Measurements from ENCODE around the gene SOX4. TPM values are rescaled to one million over a fixed set of nuclear protein-coding genes. Genes with fewer than 3 reads are reported as not detected.
A peak's percentile ranks its signal among the peaks of the same experiment; 100 is the strongest.

SOX4 gene
- total RNA-seq, 4 donors from 2014 or later: 4.1 to 6.5 (median 4.8) TPM

GRCh38 chr6:21625642-21626041 lies 32.1 kb downstream of the SOX4 start:
- WGBS: 82% methylated on average over 7 of the region's 7 CpGs
- H3K36me3 ChIP-seq: no peaks in the 10 kb centered on the region
- no peak overlapping the region for H3K4me3 ChIP-seq
- no peaks in the 10 kb centered on the region for H3K4me1 ChIP-seq
- no peak overlapping the region for H3K27ac ChIP-seq (replicated peaks in 1 of 4)
- no peaks in the 10 kb centered on the region for H3K9me3 ChIP-seq
- TF ChIP-seq EP300 (IDR thresholded peaks at IDR 0.05) (no peak), POLR2A (IDR thresholded peaks at IDR 0.05; ENCODE audit: low read depth) (no peak), POLR2AphosphoS5 (IDR thresholded peaks at IDR 0.05) (no peak)
- TF ChIP-seq, protein P1, sequence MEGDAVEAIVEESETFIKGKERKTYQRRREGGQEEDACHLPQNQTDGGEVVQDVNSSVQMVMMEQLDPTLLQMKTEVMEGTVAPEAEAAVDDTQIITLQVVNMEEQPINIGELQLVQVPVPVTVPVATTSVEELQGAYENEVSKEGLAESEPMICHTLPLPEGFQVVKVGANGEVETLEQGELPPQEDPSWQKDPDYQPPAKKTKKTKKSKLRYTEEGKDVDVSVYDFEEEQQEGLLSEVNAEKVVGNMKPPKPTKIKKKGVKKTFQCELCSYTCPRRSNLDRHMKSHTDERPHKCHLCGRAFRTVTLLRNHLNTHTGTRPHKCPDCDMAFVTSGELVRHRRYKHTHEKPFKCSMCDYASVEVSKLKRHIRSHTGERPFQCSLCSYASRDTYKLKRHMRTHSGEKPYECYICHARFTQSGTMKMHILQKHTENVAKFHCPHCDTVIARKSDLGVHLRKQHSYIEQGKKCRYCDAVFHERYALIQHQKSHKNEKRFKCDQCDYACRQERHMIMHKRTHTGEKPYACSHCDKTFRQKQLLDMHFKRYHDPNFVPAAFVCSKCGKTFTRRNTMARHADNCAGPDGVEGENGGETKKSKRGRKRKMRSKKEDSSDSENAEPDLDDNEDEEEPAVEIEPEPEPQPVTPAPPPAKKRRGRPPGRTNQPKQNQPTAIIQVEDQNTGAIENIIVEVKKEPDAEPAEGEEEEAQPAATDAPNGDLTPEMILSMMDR (IDR thresholded peaks at IDR 0.05): no peak
- no peaks in the 10 kb centered on the region for H3K27me3 ChIP-seq
- peak; percentile 29 for DNase-seq (ENCODE audit: extremely low spot score)
- intact Hi-C loops (cut with DNase I): no loop called here

GRCh38 chr6:21626756-21627155 lies 33.2 kb downstream of the SOX4 start:
- Histone ChIP-seq H3K27me3 (no peaks in the 10 kb centered on the region), H3K27ac (replicated peaks in 1 of 4) (no peak overlapping the region), H3K4me3 (no peak overlapping the region), H3K9me3 (no peaks in the 10 kb centered on the region), H3K36me3 (no peaks in the 10 kb centered on the region), H3K4me1 (no peaks in the 10 kb centered on the region)
- WGBS: 77% methylated on average over 1 of the region's 1 CpG
- intact Hi-C loops (cut with DNase I): no loop called here
- TF ChIP-seq, protein P1 (IDR thresholded peaks at IDR 0.05): no peak
- TF ChIP-seq POLR2A (IDR thresholded peaks at IDR 0.05; ENCODE audit: low read depth) (no peak), EP300 (IDR thresholded peaks at IDR 0.05) (no peak), POLR2AphosphoS5 (IDR thresholded peaks at IDR 0.05) (no peak)
- no peak for DNase-seq (ENCODE audit: extremely low spot score)

DNA sequence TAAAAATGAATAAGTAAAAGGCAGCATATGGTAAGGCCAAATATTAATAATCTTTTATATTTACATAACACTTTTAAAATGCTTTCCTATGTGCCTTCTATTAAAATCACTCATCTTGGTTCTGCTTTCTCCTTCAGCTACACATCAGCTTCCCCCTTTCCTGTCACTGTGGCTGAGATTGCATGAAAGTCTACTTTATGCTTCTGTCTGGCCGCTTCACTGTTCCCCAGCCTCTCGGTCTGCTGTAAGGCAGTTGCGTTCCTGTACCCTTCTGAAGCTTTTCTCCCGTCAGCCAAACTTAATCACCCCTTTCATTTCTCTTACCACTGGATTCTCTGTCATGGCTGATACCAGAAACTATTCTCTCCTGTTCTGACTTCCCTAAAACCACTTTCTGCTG lies 34.6 kb downstream of the SOX4 start:
- TF ChIP-seq POLR2A (IDR thresholded peaks at IDR 0.05; ENCODE audit: low read depth): no peak
- TF ChIP-seq POLR2AphosphoS5 (IDR thresholded peaks at IDR 0.05): no peak
- no peak for TF ChIP-seq EP300 (IDR thresholded peaks at IDR 0.05)
- TF ChIP-seq, protein P1 (IDR thresholded peaks at IDR 0.05): no peak
- Histone ChIP-seq H3K36me3 (no peaks in the 10 kb centered on the region), H3K4me3 (no peak overlapping the region), H3K27me3 (no peaks in the 10 kb centered on the region), H3K4me1 (no peaks in the 10 kb centered on the region), H3K27ac (replicated peaks in 1 of 4) (no peak overlapping the region), H3K9me3 (no peaks in the 10 kb centered on the region)
- WGBS: 83% methylated on average over 4 of the region's 4 CpGs
- DNase-seq (ENCODE audit: extremely low spot score): no peak
- intact Hi-C loops (cut with DNase I): no loop called here

DNA sequence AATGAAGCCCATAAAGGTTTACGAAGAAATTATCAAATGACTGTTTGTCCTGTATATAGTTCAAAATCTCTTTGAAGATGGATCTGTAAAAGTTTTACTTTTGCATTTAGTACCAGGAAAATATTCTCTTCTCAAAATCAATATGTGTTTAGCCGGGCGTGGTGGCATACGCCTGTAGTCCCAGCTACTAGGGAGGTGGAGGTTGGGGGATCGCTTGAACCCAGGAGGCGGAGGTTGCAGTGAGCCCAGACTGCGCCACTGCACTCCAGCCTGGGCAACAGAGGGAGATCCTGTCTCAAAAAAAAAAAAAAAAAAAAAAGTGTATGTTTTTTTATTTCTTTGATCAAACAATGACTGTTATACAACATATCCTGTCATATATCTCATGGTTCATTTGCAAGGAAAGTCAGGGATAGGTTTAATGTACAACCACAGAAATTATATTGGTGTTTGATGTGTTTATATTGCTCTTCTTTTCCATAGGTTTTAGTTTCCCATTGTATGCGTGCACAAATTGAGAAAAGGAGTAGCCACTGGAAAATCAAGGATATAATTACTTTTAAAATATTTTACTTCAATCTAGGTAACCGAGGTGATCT lies 40.1 kb downstream of the SOX4 start:
- no peak for TF ChIP-seq EP300 (IDR thresholded peaks at IDR 0.05)
- TF ChIP-seq, protein P1 (IDR thresholded peaks at IDR 0.05): no peak
- no peak for TF ChIP-seq POLR2AphosphoS5 (IDR thresholded peaks at IDR 0.05)
- intact Hi-C loops (cut with DNase I): no loop called here
- WGBS: 94% methylated on average over 9 of the region's 9 CpGs

DNA sequence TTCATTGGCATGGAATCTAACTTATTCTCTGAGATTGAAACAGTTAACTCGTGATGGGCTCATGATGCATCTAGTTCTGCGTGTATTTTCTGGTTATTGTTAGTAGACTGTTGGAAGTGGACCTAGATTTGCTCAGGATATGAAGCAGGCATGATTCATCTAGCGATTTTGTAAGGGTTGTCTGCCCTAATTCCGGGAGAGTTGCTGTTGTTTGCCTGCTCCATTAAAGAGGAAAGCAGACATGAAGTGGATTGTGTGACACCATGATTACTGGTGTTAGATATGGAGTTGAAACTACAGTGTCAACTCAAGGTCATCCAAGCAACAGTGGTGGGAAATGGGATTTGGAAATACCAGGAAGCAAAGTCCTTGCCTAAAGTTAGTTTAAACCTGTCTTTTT lies 41.0 kb downstream of the SOX4 start:
- WGBS: 33% methylated on average over 4 of the region's 4 CpGs
- H3K36me3 ChIP-seq: no peaks in the 10 kb centered on the region
- DNase-seq (ENCODE audit: extremely low spot score): no peak
- H3K9me3 ChIP-seq: no peaks in the 10 kb centered on the region
- intact Hi-C loops (cut with DNase I): no loop called here
- no peak overlapping the region for H3K27ac ChIP-seq (replicated peaks in 1 of 4)
- H3K27me3 ChIP-seq: no peaks in the 10 kb centered on the region
- no peak overlapping the region for H3K4me3 ChIP-seq
- H3K4me1 ChIP-seq: peaks cover 0 to 9% (median 0%) of the 10 kb centered on the region in 4 donors
- TF ChIP-seq, protein P1 (IDR thresholded peaks at IDR 0.05): no peak
- peak in 1 of 2 donors; percentile 15 for TF ChIP-seq POLR2AphosphoS5 (IDR thresholded peaks at IDR 0.05)

More for the DNA sequence above, 40.1 kb downstream of the SOX4 start:
- Histone ChIP-seq H3K27me3 (no peaks in the 10 kb centered on the region), H3K9me3 (no peaks in the 10 kb centered on the region), H3K36me3 (no peaks in the 10 kb centered on the region), H3K27ac (replicated peaks in 1 of 4) (no peak overlapping the region), H3K4me3 (no peak overlapping the region), H3K4me1 (peaks cover 0 to 9% (median 0%) of the 10 kb centered on the region in 4 donors)
- no peak for DNase-seq (ENCODE audit: extremely low spot score)
